Gastrocnemius medialis (tissue), 4 donors: Measurements from ENCODE around the gene PROZ.
A peak's percentile ranks its signal among the peaks of the same experiment; 100 is the strongest.

Experiments used
- POLR2A ChIP-seq, 2 donors: fragments of 450-650 bp; IDR thresholded peaks; one replicate each; pipeline ENCODE4 v1.6.1; 2017; ENCODE audit warnings: antibody characterized with exemption in 2 of 2, mild to moderate bottlenecking in 2 of 2, moderate library complexity in 2 of 2
- TF ChIP-seq, protein P1 (sequence below), 5 experiments: fragments of 450-650 bp in 3 of 5; fragments of 200-600 bp in 2 of 5; sonication (generic) in 2 of 5; IDR thresholded peaks in 4 of 5; conservative IDR thresholded peaks in 1 of 5; 1 replicate in 4 of 5; 2 replicates in 1 of 5; pipeline ENCODE4 v1.5.1; 2016 to 2019; ENCODE audit warnings: antibody characterized with exemption in 5 of 5, mild to moderate bottlenecking in 3 of 5, moderate library complexity in 3 of 5

DNA sequence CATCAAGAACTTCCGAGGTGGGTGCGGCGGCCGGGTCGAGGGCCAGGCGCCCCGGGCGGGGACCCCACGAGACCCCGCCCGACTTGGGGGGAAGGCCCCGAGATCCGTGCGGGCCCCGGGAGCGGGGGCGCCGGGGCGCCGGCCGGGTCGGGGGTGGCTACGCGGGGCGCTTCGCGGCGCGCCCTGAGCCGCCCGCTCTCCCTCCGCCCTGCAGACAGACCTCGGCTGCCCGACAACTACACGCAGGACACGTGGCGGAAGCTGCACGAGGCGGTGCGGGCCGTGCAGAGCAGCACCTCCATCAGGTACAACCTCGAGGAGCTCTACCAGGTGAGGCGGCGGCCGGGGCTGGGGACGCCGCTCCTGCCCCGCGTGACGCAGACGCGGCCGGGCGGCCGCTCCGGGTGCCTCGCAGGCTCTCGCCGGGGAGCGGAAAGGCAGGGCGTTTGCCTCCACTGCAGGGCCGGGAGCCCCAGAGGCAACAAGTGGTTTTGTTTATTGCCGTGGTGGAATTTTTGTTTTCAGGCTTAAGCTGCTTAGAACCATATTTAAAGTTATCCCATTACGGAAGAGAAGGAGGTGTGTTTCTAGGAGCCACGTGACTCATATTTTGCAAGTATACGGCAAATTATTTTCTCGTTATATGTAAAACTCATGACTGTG, 51.4 kb downstream of the PROZ start:
- TF ChIP-seq, protein P1, sequence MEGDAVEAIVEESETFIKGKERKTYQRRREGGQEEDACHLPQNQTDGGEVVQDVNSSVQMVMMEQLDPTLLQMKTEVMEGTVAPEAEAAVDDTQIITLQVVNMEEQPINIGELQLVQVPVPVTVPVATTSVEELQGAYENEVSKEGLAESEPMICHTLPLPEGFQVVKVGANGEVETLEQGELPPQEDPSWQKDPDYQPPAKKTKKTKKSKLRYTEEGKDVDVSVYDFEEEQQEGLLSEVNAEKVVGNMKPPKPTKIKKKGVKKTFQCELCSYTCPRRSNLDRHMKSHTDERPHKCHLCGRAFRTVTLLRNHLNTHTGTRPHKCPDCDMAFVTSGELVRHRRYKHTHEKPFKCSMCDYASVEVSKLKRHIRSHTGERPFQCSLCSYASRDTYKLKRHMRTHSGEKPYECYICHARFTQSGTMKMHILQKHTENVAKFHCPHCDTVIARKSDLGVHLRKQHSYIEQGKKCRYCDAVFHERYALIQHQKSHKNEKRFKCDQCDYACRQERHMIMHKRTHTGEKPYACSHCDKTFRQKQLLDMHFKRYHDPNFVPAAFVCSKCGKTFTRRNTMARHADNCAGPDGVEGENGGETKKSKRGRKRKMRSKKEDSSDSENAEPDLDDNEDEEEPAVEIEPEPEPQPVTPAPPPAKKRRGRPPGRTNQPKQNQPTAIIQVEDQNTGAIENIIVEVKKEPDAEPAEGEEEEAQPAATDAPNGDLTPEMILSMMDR (IDR thresholded peaks at IDR 0.05 in 4 of 5, conservative IDR thresholded peaks at IDR 0.05 in 1 of 5) = no peak
- peak in 1 of 2 donors; percentile 46 for TF ChIP-seq POLR2A (IDR thresholded peaks at IDR 0.05)
